NOMO-1 treated with dmso at 0.1 percent for 144 hours (cell line): ENCODE results near the gene TNS1.
A peak's percentile ranks its signal among the peaks of the same experiment; 100 is the strongest.

Experiments
- DNase-seq: peaks from one replicate; lab custom pipeline; 2025; ENCODE audit not compliant: unreplicated experiment; lab: John Stamatoyannopoulos, UW

The TNS1 gene

DNA sequence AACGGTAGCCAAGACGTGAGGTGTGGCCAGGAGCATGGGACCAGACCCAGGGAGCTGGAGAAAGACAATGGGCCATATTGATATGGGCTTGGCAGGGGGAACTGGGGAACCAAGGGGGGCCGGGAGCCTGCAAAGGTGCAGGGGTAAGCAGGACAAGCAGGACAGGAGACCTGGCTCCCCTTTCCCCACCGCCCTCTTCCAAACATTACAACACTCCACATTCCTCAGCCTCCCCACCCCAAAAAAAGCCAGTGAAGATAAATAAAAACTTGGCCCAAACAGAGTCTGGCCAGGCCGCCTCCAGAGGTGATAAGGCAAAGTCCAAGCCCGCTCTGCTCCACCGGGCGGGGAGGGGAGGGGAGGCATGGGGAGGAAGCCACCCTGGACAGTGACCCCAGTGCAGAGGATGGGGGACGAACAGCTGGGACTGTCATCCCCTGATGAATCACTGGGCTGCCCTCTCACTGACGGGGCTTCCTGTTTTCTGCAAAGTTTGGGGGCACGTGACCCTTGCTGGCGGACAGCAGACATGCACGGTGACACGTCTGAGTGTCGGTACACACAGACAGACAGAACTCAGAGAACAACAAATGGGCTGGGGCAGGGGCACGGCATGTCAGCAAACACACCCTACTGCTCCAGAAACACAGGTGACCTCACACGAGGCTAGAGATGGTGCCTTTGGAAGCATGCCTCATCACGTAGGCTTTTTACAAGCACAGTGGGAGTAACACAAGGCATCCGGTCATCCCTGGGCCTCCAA lies 100.2 kb downstream of the TNS1 start:
- peak; percentile 30 for DNase-seq

DNA sequence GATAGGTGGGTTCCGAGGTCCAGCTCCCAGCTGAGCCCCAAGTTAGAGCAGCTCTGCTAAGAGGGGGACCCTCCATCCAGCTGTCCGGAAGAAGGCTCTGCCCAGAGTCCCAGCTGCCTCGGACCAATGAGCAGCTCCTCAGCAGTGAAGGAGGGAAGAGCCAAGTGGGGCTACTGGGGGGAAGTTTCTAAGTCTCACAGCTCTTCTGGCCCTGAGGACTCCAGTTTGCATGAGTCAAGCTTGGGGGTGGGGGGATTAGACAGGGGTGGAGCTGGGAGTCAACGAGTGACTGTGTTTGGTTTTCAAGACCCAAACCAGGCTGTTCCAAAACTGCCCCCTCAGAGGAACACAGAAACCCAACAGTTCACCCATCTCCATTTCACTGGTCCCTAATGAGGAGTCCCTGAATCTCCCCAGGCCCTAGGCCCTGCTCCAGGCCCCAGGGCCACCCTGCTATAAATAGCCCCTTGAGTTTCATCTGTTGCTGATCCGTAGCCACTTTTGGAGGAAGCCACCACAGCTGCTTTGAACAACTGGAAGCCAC lies 100.9 kb downstream of the TNS1 start:
- DNase-seq, result no peak

DNA sequence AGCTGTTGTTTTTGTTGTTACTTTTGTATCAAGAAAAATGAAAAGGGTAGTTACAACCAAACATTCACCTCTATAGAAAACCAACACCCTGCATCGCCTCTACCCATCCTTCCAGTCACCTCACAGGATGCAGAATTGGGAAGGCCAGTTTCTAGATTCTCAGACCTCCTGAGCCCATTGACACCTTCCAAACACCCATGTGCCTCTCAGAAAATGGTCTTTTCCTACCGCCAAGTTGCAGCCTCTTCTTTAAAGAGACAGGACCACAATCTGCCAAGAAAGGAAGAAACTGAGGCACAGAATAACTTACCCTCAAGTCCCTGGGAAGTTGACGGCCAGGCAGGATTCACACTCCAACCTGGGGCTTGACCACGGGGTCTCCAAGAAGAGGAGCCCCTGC lies 101.4 kb downstream of the TNS1 start:
- DNase-seq, result no peak

DNA sequence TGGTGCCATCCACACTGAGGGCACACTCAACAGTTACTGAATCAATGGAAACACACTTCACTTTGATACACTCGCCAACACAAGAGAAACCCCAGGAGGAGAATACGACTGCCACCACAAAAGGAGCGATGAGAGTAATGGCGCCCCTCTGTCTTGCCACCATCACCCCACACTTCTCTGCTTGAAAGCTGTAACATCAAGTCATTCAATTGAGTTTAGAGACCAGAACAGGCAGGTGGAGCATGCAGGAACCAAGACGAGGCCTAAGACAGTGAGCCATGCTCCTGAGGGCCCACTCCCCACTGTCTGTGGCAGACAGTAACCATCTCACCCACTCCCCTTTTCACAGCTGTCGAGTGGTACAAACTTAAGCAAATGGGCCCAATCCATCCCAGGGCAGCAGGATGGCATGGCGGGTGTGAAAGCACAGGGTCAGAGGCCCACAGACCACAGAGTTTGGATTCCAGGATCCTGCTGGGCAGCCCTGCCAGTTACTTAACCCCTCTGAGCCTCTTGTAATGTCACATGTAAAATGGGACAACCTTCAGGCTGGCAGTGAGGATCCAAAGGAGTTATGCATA lies 101.9 kb downstream of the TNS1 start:
- no peak for DNase-seq

DNA sequence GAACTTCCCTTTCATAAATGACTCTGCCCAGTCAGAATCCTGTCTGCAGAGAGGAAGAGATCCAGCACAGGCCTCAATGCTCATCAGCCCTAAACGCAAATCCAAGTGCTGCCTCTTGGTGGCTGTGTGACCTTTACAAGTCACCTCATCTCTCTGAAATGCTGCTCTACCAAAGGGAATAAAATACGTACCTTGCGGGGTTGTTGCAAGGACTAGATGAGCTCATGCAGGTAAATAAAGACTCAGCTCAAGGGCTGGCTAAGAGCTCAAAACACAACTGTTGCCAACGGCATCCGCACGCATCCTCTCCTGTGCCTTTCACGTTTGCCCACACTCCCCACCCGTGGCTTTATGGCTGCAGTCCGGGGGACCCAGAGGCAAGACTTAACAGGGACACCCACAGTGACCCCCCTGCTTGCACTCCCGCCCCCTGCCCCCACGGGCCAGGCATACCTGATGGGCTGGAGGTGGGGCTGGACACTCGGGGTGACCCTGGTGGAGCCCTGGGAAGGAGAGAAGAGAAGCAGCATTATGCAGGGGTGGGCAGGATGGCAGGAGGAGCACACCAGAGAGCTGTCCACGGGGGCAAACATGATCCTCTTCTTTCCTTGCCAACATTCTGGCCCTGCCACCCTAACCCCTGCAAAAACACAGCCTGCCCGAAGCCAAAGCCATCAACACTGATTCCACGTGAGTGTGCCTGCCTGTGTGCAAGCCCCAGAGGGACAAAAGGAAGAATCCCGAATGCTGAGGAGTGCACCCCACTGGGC lies 102.6 kb downstream of the TNS1 start:
- DNase-seq, result peak; percentile 10

DNA sequence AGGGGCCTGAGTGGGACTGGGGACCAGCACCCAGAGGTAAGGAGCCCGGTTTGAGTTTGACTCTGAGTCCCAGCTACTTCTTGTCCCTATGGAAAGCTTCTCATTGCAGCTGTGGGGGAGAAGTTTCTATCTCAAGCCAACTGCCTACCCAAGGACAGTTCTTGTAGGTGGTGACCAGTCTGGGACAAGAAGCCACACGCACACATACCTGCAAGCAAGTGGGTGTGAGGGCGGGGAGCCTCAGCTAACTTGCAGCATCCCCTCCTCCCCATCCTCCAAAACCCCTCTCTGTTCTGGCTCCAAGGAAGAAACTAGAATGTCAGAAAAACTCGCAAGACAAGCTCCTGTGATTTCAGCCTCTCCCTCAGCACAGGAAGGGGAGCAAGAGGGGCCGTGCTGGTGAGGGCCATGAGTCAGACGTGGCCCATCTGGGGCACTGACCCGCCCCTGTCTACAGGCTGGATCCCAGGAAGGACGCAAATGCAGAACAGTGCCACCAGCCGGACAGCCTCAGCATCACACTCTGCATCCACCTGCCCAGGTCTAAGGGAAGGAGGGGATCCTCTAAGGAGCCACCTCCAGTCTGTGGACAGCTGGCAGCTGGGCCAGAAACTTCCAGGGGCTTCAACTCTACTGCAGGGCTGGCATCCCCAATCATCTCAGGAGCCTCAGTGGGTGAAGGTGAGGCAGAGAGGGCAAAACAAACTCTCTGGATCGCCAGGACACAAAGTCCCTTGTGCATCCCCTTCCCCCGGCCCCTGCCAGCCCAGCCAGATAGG lies 103.4 kb downstream of the TNS1 start:
- DNase-seq, result peak; percentile 19

DNA sequence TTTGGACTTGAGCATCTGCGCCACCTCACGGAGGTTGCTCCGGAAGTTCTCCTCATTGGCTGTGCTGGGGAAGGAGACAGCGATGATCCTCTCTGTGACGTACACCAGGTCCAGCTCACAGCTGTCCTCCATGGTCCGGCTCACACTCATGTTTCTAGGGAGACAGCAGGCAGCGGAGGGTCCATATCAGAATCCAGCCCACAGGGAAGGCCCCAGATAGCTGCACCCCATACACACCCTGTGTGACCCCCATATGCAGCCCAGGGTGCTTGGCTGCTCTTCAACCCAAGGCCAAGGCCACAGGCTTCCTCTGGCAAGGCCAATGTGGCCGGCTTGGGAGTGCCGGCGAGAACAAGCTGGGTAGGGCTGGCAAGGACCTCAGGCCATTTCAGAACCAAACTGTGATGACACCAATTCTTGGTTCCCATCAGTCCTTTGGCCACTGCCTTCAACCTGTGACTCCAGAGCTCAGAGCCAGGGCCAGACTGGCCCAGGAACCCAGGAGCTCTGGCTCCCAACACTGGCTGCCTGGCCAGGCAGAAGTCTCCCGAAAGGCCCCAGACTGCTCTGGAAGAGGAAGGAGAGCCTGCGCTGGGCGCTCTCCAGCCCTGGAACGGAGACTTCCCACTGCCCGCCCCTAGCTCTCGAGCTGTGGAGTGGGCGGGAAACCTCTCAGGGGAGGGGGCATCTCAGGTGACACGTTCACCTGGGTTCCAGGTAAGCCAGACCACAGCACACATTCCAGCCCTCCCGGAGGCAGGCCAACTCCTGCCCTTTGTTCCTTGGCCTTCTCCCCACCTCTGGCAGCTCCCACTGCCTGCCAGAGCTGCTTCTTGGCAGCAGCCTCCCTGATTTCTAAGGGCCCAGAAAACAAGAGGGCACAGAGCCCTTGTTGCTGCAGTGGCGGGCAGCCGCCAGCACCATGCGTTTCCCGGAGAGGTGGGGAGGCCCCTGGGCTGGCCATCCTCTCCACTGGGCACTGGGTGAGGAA lies 104.7 kb downstream of the TNS1 start:
- DNase-seq, result no peak

DNA sequence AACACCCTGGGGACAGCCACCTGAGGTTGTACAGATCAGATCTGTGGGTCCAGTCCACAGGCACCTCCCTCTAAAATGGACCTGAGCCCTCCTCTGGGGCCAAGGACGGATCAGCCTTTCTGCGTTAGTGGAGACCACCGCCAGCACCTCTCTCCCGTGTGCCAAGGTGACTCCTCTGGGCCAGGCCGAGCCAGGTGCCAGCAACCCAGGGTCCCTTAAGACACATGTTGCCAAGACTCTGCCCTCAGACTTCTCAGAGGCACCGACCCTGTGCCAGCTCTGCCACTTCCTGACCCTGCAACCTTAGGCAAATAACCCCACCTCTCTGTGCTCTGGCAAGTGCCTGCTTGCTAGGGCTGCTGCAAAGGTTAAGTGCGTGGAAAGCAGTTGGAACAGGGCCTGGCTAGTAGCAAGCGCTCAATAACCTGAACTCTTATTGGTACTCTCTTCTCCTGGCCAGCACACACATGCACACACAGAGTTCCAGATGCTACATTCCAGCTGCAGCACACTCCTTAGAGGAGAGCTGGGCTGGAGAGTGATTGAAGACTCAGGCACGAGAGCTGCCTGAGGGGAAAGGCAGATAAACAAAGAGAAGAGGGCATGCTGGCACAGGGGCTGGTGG lies 105.6 kb downstream of the TNS1 start:
- no peak for DNase-seq

DNA sequence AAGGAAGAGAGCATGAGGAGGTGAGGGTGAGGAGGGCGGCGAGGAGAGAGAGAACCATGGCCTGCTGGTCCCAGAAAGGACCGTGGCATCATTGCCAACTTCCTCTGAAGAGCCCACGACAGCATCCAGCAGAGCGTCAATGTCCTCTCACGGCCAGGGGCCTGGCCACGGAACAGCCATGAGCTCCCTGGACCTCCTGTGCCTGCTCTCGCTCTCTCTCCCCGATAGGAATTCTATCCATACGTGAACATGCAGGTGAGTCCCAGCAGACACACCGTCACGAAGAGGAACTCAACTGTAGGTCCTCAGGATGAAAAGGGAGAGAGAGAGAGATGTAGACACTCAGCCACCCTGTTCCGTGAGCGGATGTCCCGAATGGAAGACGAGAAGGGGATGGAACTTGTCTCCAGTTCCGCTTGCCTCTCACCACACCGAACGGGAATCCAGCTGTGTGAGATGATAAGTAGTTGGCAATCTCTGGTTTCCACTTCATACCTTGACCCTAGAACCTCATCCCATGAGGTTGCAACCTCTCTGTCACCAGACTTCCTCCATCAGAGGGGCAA lies 107.6 kb downstream of the TNS1 start:
- DNase-seq, result no peak

DNA sequence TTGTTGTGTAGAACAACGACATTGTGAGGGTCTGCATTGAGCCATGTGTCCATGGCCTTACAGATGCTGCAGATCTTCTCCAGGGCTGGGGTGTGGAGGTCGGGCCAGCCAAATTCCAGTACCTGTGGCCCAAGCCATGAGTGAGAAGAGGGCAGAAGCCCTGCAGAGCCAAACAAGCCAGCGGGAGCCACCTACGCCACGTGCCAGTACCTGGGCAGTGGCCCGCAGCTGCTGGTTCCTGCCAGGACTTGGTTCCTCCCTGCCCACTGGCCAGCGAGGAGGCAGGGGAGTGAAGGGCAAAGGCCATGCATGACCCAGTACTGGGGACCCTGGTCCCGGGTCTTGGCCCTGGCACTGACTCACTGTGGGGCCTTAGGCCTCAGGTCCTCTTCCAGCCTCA lies 109.4 kb downstream of the TNS1 start:
- DNase-seq, result no peak

DNA sequence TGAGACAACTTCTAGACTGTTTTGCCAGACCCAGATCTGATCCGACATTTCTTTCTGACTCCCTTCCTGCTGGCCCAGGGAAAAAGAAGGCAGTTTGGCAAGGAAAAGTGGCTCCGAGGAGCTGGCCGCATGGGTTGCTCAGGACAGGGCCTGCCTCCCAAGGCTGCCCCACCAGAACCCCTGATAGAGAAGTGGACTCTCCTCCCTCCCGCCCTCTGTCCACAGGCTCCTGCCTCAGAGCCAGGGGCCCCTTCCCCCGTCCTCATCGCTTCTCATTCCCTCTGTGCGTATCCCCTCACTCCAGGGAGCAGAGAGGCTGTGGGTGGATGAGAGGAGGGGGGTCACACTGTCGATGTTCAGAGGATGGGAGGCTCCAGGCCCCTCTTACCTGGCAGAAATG lies 110.2 kb downstream of the TNS1 start:
- DNase-seq, result no peak

DNA sequence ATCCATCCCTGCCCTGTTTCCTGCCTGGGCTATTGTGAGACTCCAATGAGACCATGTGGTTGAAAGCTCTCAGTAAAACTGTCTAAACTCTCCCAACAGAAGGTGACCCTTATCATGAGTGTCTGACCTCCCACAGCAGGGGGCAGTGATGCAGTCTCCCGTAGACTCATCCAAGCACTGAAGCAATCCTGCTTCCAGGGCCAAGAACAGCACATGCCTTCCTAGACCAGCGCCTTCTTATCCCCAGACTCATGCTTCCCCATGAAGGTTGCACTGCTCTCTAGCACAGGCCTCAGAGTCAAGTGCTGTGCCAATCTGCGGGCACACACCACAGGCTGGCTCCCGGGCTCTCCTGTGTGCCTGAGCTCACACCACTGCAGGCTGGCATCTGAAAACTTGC lies 112.3 kb downstream of the TNS1 start:
- no peak for DNase-seq

DNA sequence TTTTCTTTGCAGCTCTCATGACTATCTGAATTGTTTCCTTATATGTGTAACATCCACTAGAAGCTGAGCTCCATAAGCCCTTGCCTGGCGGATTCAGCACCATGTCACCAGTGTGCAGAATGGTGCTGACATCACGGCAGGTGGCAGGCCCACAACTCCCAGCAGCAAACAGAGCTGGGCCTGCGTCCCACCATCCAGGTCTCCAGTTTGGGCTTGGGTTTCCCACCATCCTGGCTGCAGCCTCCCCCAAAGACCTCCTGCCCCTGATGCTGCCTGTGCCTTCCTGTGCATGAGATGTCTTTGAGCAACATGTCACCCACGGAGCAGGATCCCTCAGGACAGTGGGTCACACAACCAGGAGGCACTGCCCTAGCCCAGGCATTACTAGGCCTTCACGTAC lies 113.1 kb downstream of the TNS1 start:
- no peak for DNase-seq

DNA sequence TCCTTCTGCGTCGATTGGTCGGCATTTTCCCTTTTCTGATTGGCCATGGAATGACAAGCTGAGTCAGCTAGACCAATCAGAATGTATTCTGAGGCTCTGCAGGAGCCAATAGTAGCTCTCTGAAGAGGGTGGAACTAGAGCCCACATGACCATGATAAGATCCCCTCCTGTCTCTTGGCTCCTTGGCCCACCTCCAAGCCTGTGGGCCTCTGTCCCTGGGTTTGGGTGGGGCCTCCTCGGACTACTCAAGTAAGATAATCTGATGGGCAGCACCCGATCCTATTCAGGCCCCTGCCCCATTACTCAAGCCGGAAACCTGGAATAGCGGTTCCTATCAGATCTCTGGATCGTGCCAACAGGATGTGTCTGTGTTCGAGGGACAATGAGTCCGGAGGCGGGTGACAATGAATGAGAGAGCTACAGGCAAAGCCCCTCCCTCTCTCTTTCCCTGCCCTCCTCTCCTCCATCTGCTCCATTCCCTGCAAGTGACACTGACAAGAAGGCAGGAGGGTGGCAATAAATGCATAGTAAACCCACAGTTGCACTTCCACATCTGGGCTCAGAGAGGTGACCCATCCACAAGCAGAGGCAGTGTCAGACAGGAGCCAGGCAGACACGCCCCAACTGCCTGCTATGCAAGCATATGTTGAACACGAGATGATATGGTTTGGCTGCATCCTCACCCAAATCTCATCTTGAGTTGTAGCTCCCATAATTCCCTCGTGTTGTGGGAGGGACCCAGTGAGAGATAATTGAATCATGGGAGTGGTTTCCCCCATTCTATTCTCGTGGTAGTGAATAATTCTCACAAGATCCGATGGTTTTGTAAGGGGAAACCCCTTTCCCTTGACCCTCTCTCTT lies 114.7 kb downstream of the TNS1 start:
- DNase-seq, result no peak

DNA sequence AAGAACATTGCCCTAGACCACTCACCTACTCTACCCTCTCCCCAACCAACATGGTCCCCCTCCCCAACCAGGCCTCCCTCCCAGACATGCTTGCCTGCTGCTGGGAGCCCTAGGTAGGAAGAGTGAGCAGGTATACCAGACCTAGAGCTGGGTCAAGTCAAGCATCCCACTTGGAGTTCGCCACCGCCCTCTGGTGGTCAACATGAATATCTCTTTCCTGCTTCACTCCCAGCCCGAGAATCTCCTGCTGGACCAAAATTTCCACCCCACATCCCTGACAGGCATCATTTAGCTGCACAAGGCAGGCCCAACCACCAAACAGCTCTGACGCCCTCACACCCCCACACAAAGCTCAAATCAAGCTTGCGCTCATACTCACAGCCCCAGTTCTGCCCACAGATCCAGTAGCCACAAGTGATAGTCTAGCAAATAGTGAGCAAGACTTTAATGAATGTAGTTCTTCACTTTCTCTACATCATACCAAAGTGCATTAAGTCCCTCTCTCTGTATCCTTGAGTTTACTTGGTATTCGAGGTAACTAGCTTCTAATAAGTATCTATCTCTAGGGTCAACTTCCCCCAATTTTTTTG lies 116.0 kb downstream of the TNS1 start:
- peak; percentile 18 for DNase-seq

DNA sequence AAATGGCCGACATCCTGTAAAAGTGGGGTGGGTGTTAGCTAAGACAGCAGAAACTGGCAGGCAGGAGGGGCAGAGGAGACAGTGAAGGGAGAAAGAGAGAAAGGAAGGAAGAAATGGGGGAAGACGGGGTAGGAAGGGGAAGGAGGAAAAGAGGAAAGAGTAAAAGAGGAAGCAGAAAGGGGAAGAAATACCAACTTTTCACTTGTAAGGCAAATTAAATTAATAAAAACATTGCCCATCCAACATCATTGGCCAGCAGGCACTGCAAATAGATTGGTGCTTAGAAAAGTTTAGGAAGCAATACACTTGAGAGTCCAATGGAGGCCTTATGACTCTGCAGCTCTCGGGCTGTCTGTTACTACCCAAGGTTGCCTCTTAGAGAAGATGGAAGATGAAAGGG lies 116.7 kb downstream of the TNS1 start:
- no peak for DNase-seq

DNA sequence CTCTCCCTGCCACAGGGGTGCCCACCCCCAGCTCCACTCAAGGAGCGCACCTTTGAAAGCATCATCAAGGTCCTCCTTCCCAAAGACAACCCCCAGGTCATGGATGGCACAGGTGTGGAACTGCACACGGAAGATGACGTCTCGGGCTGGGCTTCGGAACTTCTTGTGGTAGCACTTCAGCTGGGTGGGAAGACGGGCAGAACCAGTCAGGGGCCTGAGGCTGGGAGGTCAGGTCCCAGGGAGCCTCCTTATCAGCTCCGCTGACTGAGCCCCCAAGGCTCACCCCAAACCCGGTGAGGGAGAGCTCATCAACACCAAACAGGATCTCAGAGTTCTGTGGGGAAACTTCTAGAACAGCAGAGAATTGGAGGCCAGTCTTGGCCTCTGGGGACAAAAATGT lies 117.8 kb downstream of the TNS1 start:
- no peak for DNase-seq

DNA sequence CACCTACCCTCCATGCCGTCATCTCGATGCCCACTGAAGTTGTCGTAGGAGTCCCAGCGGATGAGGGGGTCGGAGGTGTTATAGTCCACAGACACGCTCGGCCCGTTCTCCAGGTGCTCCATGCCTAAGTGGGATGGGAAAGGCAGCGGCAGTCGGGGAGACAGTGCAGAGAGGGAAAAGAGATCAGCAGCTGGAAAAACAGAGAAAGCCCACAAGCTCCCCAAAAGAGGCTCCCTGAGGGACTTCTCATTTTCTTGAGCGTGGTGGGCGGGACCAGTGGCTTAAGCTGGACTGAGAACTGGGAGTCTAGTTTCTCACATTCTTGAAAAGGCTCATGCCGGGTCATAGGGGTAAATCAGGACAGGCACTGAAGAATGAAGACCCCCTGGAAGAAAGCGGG lies 121.9 kb downstream of the TNS1 start:
- no peak for DNase-seq
